Measurements from ENCODE around the gene IL32. TPM values are rescaled to one million over a fixed set of nuclear protein-coding genes. Genes with fewer than 3 reads are reported as not detected.

The IL32 gene
- total and polyA plus RNA-seq, 9 of the 15 experiments (the other 6 are each of a cell fraction or from before 2014, with no cell fraction given) = 0.21 to 2.2 (median 0.37) TPM; not detected in 3

DNA sequence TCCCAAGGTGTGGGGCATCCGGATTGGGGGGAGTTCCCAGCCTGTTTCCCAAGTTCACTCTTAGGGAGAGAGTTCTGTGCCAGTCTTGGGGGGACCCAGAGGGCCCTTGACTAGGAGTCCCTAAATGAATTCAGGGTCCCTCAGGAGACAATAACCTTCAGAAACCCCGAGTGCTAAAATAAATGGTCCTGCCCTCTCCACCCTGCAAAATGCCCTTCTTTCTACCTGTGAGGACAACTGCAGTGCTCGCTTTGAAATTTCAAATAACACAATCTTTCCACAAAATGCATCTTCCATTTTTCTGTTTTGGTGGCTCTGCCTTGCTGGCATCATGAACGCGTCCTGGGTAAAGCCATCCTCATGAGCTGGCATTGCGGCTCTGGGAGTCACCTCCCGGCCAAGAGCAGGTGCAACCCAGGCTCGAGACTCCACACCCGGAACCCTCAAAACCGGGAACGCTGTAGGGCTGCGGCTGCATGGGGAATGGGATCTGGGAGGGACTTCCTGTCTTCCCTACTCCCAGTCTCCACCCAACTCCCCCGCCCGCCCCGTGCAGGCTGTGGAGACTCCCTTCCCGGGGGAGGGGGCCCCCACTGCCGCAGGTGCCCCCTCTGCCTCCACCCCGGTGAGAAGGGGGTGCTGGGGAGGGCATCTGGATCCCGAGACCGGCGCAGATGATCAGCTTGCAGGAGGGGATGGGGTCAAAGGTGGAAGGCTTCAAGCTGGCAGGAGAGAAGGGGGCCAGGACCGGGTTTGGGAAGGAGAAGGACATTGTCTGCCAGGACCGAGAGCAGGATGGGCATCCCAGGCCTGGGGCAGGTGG lies 46.8 kb downstream of the IL32 start, which contains the start of gene ZNF205 (continued):
- TF ChIP-seq, protein P1, sequence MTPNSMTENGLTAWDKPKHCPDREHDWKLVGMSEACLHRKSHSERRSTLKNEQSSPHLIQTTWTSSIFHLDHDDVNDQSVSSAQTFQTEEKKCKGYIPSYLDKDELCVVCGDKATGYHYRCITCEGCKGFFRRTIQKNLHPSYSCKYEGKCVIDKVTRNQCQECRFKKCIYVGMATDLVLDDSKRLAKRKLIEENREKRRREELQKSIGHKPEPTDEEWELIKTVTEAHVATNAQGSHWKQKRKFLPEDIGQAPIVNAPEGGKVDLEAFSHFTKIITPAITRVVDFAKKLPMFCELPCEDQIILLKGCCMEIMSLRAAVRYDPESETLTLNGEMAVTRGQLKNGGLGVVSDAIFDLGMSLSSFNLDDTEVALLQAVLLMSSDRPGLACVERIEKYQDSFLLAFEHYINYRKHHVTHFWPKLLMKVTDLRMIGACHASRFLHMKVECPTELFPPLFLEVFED (CRISPR knock-in tag; conservative IDR thresholded peaks at IDR 0.05) = no peak; the same call in 1 of the 2 replicates
- TF ChIP-seq ZNF766 (CRISPR knock-in tag; conservative IDR thresholded peaks at IDR 0.05) (peak; percentile 45; the same call in 1 of the 2 replicates), ZNF3 (CRISPR knock-in tag; IDR thresholded peaks at IDR 0.05) (no peak), ELF1 (tag; IDR thresholded peaks at IDR 0.05) (peak; percentile 54; the same call in 1 of the 2 replicates), EP300 (IDR thresholded peaks at IDR 0.05; ENCODE audit: low read length) (no peak), BRF1 (IDR thresholded peaks at IDR 0.05; ENCODE audit: borderline replicate concordance, extremely low read depth, insufficient read length) (no peak), KDM5B (IDR thresholded peaks at IDR 0.05; ENCODE audit: insufficient replicate concordance, low read depth, low read length) (peak; percentile 66), TAF1 (IDR thresholded peaks at IDR 0.05; ENCODE audit: control insufficient read depth, extremely low read depth, insufficient read depth, low read length, severe bottlenecking) (peak; percentile 84), GATAD2A (IDR thresholded peaks at IDR 0.05) (no peak), ESRRB (CRISPR knock-in tag; IDR thresholded peaks at IDR 0.05; ENCODE audit: borderline replicate concordance) (no peak), ZC3H11A (IDR thresholded peaks at IDR 0.05; ENCODE audit: low read depth, low read length) (peak; percentile 78; the same call in 1 of the 2 replicates), ETS2 (tag; IDR thresholded peaks at IDR 0.05; ENCODE audit: borderline replicate concordance, poor library complexity, severe bottlenecking) (no peak), TAF9B (IDR thresholded peaks at IDR 0.05; ENCODE audit: partially characterized antibody) (peak; percentile 81), RBFOX2 (IDR thresholded peaks at IDR 0.05; ENCODE audit: low read depth, low read length) (peak; percentile 65), SMAD1 (IDR thresholded peaks at IDR 0.05; ENCODE audit: low read depth, low read length, partially characterized antibody) (no peak), ZNF133 (CRISPR knock-in tag; IDR thresholded peaks at IDR 0.05) (no peak), ETV1 (tag; conservative IDR thresholded peaks at IDR 0.05; ENCODE audit: low read depth) (peak; percentile 54)
- TF ChIP-seq, protein P2, sequence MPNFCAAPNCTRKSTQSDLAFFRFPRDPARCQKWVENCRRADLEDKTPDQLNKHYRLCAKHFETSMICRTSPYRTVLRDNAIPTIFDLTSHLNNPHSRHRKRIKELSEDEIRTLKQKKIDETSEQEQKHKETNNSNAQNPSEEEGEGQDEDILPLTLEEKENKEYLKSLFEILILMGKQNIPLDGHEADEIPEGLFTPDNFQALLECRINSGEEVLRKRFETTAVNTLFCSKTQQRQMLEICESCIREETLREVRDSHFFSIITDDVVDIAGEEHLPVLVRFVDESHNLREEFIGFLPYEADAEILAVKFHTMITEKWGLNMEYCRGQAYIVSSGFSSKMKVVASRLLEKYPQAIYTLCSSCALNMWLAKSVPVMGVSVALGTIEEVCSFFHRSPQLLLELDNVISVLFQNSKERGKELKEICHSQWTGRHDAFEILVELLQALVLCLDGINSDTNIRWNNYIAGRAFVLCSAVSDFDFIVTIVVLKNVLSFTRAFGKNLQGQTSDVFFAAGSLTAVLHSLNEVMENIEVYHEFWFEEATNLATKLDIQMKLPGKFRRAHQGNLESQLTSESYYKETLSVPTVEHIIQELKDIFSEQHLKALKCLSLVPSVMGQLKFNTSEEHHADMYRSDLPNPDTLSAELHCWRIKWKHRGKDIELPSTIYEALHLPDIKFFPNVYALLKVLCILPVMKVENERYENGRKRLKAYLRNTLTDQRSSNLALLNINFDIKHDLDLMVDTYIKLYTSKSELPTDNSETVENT (CRISPR knock-in tag; IDR thresholded peaks at IDR 0.05) = no peak
- TF ChIP-seq, protein P3, sequence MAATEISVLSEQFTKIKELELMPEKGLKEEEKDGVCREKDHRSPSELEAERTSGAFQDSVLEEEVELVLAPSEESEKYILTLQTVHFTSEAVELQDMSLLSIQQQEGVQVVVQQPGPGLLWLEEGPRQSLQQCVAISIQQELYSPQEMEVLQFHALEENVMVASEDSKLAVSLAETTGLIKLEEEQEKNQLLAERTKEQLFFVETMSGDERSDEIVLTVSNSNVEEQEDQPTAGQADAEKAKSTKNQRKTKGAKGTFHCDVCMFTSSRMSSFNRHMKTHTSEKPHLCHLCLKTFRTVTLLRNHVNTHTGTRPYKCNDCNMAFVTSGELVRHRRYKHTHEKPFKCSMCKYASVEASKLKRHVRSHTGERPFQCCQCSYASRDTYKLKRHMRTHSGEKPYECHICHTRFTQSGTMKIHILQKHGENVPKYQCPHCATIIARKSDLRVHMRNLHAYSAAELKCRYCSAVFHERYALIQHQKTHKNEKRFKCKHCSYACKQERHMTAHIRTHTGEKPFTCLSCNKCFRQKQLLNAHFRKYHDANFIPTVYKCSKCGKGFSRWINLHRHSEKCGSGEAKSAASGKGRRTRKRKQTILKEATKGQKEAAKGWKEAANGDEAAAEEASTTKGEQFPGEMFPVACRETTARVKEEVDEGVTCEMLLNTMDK (IDR thresholded peaks at IDR 0.05; ENCODE audit: borderline replicate concordance, insufficient read depth, low read depth, low read length, poor library complexity, severe bottlenecking) = no peak
- TF ChIP-seq, protein P4, sequence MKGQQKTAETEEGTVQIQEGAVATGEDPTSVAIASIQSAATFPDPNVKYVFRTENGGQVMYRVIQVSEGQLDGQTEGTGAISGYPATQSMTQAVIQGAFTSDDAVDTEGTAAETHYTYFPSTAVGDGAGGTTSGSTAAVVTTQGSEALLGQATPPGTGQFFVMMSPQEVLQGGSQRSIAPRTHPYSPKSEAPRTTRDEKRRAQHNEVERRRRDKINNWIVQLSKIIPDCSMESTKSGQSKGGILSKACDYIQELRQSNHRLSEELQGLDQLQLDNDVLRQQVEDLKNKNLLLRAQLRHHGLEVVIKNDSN (CRISPR knock-in tag; IDR thresholded peaks at IDR 0.05) = no peak
